ENCODE data around the gene NOX1.
"Not testable (repeated sequence)": the region's sequence is repeated elsewhere in the genome, so short reads cannot be mapped to it uniquely, and the experiment has no call there.

Gene NOX1

GRCh38 chrX:100798484-100799214 lies 75.5 kb downstream of the NOX1 start:
- TF ChIP-seq ZNF274 (IDR thresholded peaks at IDR 0.05; ENCODE audit: low read depth, low read length), result no peak
- no peak overlapping the region for H3K4me3 ChIP-seq (ENCODE audit: low read length)

DNA sequence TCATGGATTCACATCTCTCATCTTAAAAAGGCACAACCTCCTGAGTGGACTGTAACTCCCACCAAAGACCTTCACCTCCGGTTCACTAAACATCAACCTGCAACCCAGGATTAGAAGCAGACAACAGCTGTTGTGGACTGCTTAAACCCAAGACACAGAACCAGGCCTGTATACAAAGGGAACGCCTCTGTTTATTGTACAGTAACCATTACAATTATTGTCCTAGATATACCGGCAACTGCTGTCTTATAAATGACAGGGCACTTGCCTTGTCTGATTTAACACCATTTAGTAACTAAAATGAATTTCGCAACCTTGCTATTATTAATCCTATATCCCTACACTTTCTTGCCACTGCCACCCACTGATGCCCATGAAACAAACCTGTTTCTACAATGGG lies 76.8 kb downstream of the NOX1 start:
- no peak overlapping the region for H3K4me3 ChIP-seq (ENCODE audit: low read length)
- TF ChIP-seq ZNF274 (IDR thresholded peaks at IDR 0.05; ENCODE audit: low read depth, low read length), result no peak

DNA sequence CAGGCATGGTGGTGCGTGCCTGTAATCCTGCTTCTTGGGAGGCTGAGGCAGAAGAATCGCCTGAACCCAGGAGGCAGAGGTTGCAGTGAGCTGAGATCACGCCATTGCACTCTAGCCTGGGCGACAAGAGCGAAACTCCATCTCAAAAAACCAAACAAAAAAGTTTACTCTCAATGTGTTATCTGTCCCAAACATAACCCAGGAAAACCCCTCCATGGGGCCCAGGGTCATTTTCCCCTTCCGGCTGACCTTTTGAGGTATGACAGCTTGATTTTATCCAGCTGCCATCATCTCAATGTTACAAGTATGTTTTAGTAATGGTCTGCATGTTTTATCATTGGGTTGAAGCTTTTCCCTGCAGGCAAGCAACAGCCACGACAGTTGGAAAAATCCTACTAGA lies 77.8 kb downstream of the NOX1 start:
- not testable (repeated sequence) for H3K4me3 ChIP-seq (ENCODE audit: low read length)
